ENCODE measurements around the gene HNRNPA1L2. TPM values are rescaled to one million over a fixed set of nuclear protein-coding genes. Genes with fewer than 3 reads are reported as not detected.

Gene HNRNPA1L2
- 3.3 and 3.6 TPM in 2 replicates for total RNA-seq (2014; rRNA removed; shearing (Covaris generic))
- 7.2 and 9.4 TPM in 2 replicates for polyA plus RNA-seq (2016; fragmentation: Nextera tagmentation; extraction: Ambion mirVana)
- long read RNA-seq: 0 reads

- peaks cover 8% of the 10 kb centered on the region; the same call in 2 of the 3 replicates for H3K36me3 Mint-ChIP-seq (ENCODE audit: low read depth)
- H3K79me2 ChIP-seq (replicated peaks; ENCODE audit: insufficient read depth): no peaks in the 10 kb centered on the region
- no peak within 1 kb of the TSS for H3K4me2 ChIP-seq
- H3K27me3 Mint-ChIP-seq (ENCODE audit: insufficient read depth, low read depth, poor library complexity): no peaks in the 10 kb centered on the region
- peaks cover 11% of the 10 kb centered on the region; the same call in 1 of the 2 replicates for H3K4me1 ChIP-seq (ENCODE audit: insufficient read depth)
- ATAC-seq: no peak
- H3K4me3 ChIP-seq: no peak within 1 kb of the TSS
- no peaks in the 10 kb centered on the region for H3K9me3 Mint-ChIP-seq
- no peak within 1 kb of the TSS for H2AFZ ChIP-seq
- H4K20me1 ChIP-seq (replicated peaks; ENCODE audit: insufficient read depth): no peaks in the 10 kb centered on the region
- H3K27me3 ChIP-seq (ENCODE audit: insufficient read depth): no peaks in the 10 kb centered on the region
- H3F3A ChIP-seq (replicated peaks; ENCODE audit: low read depth): no peaks in the 10 kb centered on the region
- no peaks in the 10 kb centered on the region; the same call in 1 of the 2 replicates for H3K36me3 ChIP-seq (ENCODE audit: insufficient read depth)
- no peak within 1 kb of the TSS for H3K4me3 Mint-ChIP-seq
- 0 out of 2 replicates have a peak, but pooled peaks cover 3% of the 10 kb centered on the region for H3K9me2 ChIP-seq (ENCODE audit: insufficient read depth)
- no peak within 1 kb of the TSS for H3K27ac ChIP-seq (ENCODE audit: low read depth)
- H3K27ac Mint-ChIP-seq: no peak within 1 kb of the TSS
- DNase-seq (ENCODE audit: low spot score): no peak
- TF ChIP-seq, protein P1, sequence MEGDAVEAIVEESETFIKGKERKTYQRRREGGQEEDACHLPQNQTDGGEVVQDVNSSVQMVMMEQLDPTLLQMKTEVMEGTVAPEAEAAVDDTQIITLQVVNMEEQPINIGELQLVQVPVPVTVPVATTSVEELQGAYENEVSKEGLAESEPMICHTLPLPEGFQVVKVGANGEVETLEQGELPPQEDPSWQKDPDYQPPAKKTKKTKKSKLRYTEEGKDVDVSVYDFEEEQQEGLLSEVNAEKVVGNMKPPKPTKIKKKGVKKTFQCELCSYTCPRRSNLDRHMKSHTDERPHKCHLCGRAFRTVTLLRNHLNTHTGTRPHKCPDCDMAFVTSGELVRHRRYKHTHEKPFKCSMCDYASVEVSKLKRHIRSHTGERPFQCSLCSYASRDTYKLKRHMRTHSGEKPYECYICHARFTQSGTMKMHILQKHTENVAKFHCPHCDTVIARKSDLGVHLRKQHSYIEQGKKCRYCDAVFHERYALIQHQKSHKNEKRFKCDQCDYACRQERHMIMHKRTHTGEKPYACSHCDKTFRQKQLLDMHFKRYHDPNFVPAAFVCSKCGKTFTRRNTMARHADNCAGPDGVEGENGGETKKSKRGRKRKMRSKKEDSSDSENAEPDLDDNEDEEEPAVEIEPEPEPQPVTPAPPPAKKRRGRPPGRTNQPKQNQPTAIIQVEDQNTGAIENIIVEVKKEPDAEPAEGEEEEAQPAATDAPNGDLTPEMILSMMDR (conservative IDR thresholded peaks at IDR 0.05; ENCODE audit: low read depth in 2 of 2): no peak
- TF ChIP-seq ZNF114 (CRISPR knock-in tag; IDR thresholded peaks at IDR 0.05): no peak
- TF ChIP-seq EZH2 (IDR thresholded peaks at IDR 0.05; ENCODE audit: low read depth, unreplicated experiment): no peak
- no peak for TF ChIP-seq EZH2phosphoT487 (IDR thresholded peaks at IDR 0.05; ENCODE audit: unreplicated experiment)
- no peak for TF ChIP-seq JUNB (IDR thresholded peaks at IDR 0.05; ENCODE audit: unreplicated experiment)
- no peak for TF ChIP-seq POLR2AphosphoS5 (IDR thresholded peaks at IDR 0.05; ENCODE audit: low read depth)
- TF ChIP-seq, protein P2, sequence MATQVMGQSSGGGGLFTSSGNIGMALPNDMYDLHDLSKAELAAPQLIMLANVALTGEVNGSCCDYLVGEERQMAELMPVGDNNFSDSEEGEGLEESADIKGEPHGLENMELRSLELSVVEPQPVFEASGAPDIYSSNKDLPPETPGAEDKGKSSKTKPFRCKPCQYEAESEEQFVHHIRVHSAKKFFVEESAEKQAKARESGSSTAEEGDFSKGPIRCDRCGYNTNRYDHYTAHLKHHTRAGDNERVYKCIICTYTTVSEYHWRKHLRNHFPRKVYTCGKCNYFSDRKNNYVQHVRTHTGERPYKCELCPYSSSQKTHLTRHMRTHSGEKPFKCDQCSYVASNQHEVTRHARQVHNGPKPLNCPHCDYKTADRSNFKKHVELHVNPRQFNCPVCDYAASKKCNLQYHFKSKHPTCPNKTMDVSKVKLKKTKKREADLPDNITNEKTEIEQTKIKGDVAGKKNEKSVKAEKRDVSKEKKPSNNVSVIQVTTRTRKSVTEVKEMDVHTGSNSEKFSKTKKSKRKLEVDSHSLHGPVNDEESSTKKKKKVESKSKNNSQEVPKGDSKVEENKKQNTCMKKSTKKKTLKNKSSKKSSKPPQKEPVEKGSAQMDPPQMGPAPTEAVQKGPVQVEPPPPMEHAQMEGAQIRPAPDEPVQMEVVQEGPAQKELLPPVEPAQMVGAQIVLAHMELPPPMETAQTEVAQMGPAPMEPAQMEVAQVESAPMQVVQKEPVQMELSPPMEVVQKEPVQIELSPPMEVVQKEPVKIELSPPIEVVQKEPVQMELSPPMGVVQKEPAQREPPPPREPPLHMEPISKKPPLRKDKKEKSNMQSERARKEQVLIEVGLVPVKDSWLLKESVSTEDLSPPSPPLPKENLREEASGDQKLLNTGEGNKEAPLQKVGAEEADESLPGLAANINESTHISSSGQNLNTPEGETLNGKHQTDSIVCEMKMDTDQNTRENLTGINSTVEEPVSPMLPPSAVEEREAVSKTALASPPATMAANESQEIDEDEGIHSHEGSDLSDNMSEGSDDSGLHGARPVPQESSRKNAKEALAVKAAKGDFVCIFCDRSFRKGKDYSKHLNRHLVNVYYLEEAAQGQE (IDR thresholded peaks at IDR 0.05; ENCODE audit: unreplicated experiment): no peak
- no peak for TF ChIP-seq ZNF331 (CRISPR knock-in tag; IDR thresholded peaks at IDR 0.05; ENCODE audit: low read depth)
- TF ChIP-seq ETS1 (IDR thresholded peaks at IDR 0.05): no peak
- no peak for TF ChIP-seq NANOG (IDR thresholded peaks at IDR 0.05; ENCODE audit: borderline replicate concordance)
- no peak for TF ChIP-seq CREB1 (CRISPR knock-in tag; IDR thresholded peaks at IDR 0.05; ENCODE audit: low read depth)
- TF ChIP-seq STAT1 (IDR thresholded peaks at IDR 0.05; ENCODE audit: unreplicated experiment): no peak
- TF ChIP-seq ZNF462 (CRISPR knock-in tag; IDR thresholded peaks at IDR 0.05): no peak
- H3K4me1 Mint-ChIP-seq: peaks cover 3% of the 10 kb centered on the region; the same call in 2 of the 3 replicates
Measured at GRCh38 chr13:52642131-52642530, at the start of gene HNRNPA1L2. Gene HNRNPA1L2 (plus strand): TSS chr13:52642431. CDS start chr13:52642493, 62 bp downstream.

Data from GM23338 (cell line).